ENCODE results near the gene MND1.
A peak's percentile ranks its signal among the peaks of the same experiment; 100 is the strongest.
"Not testable (repeated sequence)": the region's sequence is repeated elsewhere in the genome, so short reads cannot be mapped to it uniquely, and the experiment has no call there.

MND1 gene

DNA sequence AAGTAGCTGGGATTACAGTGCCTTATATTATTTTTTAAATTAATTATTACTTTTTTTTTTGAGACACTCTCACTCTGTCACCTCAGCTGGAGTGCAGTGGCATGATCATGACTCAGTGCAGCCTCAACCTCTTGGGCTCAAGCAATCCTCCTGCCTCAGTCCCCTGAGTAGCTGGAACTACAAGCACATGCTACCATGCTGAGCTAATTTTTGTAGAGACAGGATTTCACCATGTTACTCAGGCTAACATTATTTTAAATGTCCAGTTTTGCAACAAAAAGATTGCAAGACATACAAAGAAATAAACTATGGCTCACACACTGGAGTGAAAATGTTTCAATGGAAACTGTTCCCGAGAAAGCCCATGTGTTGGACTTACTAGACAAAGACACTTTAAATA, 59.2 kb downstream of the MND1 start:
- no peak for DNase-seq (ENCODE audit: low spot score)

DNA sequence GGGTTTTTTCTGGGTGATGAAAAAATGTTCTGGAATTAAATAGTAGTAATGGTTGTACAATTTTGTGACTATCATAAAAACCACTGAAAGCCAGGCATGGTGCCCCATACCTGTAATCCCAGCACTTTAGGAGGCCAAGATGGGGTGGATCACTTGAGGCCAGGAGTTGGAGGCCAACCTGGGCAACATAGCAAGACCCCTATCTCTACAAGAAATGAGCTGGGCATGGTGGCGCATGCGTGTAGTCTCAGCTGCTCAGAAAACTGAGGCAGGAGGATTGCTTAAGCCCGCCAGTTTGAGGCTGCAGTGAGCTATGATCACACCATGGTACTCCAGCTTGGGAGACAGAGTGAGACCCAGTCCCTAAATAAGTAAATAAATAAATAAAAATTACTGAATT, 63.4 kb downstream of the MND1 start:
- DNase-seq (ENCODE audit: low spot score): no peak

DNA sequence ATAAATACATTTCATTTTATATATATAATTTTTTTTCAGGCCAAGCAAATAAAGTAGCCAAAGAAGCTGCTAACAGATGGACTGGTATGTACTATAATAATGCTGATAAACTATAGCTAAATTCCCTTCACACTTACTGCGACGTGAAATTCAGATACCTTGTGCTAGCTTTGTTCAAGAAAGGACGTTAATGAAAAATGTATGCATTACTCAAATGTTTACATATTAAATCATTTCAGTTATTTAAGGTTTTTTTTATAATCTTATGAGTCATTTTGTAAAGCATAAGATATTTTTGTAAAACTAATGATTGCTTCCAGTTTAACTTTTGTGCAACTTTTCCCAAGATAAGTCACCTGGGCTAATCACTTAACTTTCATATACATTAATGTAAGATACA, 64.4 kb downstream of the MND1 start:
- DNase-seq (ENCODE audit: low spot score): no peak

DNA sequence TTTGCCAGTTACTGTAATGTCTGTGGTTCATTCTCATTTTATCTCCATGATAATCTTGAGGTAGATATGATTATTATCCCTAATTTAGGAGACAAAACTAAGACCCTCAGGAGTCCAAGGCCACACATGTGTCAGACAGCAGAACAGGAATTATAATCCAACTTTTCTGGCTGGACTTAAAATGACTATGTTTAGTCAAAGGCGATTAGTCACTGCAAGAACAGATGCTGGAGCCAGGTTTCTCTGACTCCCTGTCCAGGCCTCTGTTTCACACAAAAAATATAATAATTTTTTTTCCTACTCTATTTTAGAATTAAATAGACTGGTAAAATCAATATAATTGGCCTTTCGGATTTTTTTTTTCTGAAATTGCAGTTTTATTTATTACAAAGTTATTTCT, 64.9 kb downstream of the MND1 start:
- no peak for DNase-seq (ENCODE audit: low spot score)

DNA sequence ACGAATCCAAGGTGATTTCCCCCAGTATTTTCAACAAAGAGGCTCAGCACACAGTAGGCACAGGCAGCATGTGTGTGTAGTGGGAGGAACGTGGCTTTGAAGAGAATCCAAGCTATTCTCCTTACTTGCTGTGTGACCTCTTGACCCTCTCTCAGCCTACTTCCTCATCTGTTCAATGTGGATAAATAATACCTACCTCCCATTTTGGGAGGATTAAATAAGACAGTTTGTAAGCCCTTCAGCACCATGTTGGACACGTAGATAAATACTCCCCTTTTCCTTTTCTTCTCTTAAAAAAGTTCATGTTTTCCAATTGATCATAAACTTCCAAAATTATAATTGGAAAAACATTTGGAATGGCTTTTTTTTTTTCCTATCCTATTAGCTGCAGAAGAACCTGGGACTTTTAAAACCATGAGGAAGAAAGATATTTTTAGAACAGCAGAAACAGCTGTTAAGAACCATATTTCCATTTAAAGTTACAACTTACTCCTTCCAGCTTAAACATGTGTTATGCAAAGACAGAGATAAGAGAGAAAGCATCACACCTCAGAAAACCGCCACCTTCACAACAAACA, 65.5 kb downstream of the MND1 start:
- DNase-seq (ENCODE audit: low spot score): no peak

DNA sequence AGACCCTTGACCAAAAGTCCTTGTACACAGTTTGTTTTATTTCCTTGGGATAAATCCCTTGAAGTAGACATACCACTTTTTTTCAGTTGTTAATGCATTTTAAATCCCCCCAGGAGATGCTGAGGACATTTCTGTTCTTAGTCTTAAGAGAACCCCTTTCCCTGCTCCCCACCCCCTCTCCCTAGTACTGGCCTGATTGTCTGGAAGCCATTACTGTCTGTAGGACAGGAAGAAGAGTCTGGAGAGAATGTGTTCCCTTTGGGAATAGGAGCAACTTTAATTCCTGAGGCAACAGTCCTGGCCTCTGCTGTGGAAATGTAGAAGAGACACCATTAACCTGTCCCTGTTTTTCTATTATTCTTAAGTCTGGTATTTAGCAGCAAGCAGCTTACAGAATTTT, 69.4 kb downstream of the MND1 start:
- no peak for DNase-seq (ENCODE audit: low spot score)

DNA sequence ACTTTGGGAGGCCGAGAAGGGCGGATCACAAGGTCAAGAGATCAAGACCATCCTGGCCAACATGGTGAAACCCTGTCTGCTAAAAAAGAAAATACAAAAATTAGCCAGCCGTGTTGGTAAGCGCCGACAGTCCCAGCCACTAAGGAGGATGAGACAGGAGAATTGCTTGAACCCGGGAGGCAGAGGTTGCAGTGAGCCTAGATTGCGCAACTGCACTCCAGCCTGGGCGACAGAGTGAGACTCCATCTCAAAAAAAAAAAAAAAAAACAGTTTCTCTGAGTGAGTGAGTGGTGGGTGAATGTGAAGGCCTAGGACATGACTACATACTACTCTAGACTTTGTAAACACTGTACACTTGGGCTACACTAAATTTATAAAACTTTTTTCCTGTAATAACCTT, 72.0 kb downstream of the MND1 start:
- DNase-seq (ENCODE audit: low spot score): not testable (repeated sequence)

DNA sequence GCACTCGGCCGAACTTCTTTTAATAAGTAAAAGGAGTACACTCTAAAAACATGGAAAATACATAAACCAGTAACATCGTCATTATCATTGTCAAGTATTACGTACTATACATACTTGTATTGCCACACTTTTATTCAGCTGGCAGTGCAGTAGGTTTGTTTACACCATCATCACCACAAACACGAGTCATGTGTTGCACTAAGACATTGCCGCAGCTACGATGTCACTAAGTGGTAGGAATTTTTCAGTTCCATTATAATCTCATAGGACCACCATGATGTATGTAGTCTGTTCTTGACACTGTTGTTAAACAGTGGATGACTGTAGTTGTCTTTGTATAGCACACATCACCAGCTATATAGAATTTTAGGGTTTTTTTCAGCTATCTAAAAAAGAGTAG, 73.6 kb downstream of the MND1 start:
- no peak for DNase-seq (ENCODE audit: low spot score)

DNA sequence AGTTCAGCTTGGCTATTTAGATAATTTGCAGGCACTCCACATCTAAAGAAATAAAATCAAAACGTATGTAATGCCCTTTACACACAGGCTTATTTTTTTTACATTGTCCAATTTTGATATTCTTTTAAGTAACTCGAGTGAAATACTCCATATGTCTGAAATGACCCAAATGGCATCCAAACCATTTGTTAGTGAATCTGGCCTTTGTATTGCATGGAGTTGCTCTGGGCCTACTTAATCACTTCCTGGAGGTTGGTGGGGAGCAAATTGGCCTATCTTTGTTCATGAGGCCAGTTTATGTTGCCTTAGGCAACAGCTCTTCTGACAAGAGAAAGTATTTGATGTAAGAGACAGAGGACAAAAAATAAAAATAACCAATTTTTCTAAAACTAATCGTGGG, 74.1 kb downstream of the MND1 start:
- no peak for DNase-seq (ENCODE audit: low spot score)

DNA sequence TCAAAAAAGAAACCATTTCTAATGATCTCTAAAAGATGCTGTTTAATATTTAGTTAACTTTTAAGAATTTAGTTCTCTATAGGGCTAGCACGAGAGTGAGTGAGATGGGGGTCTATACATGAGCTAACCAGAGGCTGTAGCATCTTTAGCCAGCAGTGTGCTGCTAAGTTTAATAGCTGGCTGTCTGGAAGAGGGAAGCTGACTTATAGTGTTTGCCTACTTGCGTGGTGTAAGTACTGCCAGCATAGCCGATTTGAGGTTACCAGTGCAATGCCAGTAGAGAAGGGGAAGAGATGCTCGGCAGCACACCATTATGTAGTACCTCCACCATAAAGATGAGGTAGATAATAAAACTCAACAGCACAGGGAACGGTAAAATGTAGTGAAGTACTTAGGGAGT, 74.5 kb downstream of the MND1 start:
- DNase-seq (ENCODE audit: low spot score): no peak

DNA sequence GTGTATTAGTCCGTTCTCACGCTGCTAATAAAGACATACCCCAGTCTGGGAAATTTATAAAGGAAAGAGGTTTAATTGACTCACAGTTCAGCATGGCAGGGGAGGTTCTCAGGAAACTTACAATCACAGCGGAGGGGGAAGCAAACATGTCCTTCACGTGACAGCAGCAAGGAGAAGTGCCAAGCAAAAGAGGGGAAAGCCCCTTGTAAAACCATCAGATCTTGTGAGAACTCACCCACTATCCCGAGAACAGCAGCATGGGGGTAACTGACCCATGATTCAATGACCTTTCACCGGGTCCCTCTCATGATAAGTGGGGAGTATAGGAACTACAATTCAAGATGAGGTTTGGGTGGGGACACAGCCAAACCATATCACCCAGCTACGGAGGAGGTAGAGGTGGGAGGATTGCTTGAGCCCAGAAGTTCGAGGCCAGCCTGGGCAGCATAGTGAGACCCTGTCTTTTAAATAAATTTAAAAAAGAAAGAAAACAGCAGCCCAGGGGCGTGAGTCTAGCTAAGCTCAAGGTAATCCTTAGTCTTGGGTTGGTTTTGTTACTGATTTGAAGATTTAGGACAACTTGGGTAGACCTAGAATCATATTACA, 75.3 kb downstream of the MND1 start:
- DNase-seq (ENCODE audit: low spot score): no peak

DNA sequence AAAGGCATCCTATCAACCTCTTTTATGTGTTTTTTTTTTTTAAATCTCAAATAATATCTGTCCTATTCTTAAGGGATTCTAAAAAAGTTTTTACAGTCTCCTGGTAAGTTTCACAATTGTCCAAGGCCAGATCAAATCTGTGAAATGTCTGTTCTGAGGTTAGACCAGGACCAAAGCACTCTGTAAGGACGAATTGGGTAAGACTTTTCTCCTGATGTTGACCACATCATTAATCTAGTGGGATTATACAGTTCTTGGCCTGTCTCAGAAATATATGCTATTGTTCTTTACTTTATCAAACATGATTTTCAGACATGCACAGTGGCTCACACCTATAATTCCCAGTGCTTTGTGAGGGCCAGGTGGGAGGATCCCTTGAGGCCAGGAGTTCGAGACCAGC, 75.9 kb downstream of the MND1 start:
- no peak for DNase-seq (ENCODE audit: low spot score)

DNA sequence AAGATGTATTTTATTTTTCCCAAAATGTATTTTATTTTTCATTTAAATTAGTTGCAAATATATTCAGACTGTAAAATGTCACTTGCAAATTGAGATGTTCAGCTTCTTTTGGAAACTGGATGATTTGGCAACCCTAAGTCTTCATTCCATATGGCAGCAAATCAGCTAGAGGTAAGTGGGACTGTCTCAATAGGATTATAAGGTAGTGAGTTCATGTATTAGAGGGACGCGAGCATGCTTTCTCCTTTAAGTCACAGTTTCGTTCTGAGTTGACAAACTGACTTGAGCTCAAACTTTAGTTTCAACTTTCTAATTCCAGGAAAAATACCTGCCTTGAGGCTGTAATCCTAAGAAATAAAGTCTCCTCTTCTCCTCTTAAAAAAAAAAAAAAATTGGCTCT, 77.5 kb downstream of the MND1 start:
- DNase-seq (ENCODE audit: low spot score): no peak

DNA sequence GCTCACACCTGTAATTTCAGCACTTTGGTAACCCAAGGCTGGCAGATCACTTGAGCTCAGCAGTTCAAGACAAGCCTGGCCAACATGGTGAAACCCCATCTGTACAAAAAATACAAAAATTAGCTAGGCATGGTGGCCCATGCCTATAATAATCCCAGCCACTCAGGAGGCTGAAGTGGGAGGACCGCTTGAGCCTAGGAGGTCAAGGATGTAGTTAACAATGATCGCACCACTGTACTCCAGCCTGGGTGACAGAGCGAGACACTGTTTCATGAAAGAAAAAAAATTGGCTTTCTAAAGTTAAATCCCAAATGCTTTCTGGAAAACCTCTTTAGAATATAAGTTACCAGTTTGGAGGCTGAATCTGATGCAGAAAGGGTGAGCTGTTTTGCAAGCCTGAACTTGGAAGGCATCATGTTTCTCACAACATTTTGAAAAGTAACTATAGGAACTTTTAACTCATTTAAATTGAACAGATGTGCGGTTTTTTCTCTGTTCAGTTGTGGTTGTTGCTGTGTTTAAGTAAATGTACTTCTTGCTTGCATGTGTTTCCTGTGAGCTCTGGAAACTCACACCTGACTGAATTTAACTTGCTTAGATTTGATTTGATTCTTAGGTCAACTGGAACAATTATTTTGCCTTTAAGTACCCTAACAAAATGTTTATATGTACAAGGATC, 81.9 kb downstream of the MND1 start:
- DNase-seq (ENCODE audit: low spot score): peak; percentile 73

DNA sequence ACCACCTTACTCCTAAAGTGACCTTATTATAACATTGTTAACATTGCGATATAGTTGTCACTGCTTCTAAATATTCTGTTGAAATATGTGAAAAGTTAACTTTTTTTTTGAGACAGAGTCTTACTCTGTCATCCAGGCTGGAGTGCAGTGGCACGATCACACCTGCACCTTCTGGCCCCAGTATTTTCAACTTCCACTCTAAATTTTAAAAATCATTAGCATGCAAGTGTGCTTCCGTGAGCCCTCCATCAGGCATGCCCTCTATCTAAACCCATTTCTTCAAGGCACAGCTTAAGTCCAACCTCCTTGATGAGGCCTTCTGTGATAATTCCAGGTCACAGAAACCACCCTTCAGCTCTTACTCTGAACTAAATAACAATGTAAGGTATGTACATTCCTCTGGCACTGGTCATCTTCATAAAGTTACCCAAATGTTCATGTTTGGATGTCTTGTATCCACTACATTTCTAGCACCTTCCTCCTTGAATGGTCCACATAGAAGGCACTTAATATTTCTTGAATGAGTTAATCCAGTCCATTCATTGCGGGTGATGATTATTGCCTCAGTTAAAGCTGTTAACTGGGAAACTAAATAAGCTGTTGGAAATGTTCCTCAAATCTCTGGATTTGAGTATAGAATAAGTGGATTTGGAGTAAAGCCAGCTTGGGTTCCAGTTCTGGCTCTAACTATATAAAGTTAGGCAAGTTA, 83.0 kb downstream of the MND1 start:
- peak; percentile 26 for DNase-seq (ENCODE audit: low spot score)

DNA sequence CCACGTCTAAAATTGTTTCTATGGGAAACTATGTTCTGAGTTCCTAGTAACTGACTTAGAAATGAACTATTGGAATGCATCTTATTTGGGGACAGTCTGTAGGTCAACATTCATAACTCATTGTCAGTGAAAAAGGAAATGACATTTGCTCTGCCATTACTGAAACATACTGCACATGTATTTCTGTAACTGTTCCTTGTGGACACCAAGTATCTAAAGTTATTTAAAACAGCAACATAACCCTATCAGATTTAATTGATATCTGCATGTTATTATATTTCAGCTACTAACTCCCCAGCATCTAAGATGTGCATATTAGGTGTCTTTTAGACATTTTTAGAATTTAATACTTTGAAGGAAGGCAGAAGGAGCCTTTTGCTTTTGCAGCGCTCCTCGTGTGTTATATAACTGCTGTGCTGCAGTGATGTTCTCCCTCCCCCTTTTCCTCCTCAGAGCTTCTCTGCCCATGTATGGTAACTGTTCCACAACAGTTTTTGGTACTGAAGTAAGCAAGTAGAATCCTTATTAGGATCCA, 84.5 kb downstream of the MND1 start:
- DNase-seq (ENCODE audit: low spot score): no peak

DNA sequence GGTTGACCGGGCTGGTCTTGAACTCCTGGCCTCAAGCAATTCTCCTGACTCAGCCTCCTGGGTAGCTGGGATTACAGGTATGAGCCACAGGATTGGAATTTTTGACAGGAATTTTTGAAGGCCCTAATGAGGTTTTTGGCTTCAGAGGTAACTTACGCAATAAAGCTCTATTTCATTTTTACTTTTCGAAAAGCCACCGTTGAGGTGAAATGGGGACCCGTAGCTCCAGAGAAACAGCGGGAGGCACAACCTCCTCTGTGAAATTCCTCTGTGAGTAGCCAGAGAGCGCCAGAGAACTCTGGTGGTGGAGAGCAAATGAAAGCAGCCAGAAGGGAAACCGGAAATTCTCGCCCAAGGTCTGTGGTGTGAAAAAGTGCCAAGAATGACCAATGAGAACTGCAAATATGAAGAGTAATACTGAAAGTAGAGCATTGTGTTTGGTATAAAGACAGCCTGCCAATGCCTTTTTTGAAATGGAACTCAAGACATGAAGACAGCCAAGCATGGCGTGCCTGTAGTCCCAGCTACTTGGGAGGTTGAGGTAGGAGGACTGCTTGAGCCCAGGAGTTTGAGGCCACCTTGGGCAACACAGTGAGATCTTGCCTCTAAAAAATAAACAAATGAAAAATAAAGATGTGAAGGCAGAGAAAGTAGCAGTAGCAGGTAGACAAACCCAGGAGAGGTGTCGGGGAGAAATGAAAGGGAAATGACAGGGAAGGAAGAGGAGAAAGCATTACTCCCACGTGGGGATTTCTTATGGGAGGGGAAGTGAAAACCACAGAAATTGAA, 88.7 kb downstream of the MND1 start:
- peak; percentile 77 for DNase-seq (ENCODE audit: low spot score)

DNA sequence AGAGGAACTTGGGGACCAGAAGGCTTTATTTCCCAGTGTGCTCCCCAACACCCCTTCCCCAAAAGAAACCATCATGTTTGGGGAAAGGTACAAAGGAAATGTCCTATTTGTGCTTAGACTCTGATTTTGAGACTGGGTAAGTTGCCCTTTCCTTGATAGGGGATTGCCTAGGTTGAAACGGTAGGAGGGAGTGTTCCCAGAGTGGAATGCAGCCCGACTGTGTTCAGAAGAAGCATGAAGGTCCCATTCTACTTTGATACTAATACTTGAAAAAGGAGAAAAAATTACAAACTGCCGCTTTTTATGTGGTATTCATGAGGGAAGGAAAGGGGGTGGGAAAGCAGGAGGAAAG, 89.2 kb downstream of the MND1 start:
- no peak for DNase-seq (ENCODE audit: low spot score)

DNA sequence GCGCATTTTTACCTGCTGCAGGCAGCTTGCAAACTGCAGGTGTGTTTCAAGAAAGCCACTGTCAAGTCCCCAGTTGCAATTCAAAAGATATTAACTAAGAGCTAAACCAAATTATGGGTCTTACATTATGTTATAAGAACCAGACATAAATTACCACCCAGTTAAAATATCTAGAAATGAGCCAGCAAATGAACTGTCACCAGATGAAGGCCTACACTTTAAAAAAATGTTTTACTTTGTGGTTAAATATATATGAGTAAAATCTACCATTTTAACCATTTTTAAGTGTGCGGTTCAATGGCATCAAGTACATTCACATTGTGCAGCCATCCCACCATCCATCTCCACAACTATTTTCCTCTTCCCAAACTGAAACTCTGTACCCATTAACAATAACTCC, 89.7 kb downstream of the MND1 start:
- no peak for DNase-seq (ENCODE audit: low spot score)

DNA sequence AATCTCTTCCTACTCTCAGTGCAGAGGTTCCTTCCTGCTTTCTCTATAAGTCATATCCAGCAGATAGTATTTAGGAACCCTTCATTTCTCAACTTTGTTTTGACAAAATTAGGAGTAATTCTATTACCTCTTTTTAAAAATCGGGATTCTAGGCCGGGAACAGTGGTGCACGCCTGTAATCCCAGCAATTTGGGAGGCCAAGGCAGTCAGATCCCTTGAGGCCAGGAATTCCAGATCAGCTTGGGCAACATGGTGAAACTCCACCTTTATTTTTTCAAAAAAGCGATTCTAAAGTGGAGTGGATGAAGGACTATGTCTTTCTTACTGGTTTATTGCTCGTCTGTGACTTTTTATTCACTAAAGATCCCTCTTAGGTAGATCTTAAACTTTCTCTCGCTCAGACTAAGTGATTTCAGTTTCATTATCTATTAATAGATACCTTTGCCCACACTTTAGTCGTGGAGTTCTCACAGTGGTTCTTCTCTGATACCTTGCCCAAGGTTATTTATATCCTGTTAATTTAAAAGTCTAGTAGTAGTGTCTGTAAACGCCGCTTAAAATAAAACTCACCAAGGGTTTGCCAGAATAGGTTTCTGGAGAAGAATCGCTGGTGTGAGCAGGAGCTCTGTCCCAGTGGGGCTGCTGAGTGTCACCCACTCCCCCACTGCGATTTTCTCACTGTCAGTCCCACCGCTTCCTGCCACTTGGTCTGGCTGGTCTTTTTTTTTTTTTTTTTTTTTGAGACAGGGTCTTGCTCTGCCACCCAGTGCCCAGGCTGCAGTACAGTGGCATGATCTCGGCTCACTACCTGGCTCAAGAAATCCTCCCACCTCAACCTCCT, 94.6 kb downstream of the MND1 start:
- peak; percentile 54 for DNase-seq (ENCODE audit: low spot score)

DNA sequence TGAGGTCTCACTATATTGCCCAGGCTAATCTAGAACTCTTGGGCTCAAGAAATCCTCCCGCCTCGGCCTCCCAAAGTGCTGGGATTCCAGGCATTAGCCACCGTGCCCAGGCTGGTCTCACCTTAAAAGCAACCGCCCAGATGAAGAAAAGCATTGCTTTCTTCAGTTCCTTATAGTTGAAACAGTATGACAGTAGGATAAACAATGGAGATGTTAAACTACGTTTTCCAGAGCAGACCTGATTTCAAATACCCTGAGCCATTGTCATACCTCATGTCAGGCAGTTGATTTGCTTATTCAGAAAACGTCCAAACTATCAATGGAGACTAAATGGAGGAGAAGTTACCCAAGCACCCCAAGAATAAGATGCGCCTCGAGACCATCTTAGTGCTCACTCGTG, 95.3 kb downstream of the MND1 start:
- no peak for DNase-seq (ENCODE audit: low spot score)
